Measurements from ENCODE around the gene THAP11. TPM values are rescaled to one million over a fixed set of nuclear protein-coding genes. Genes with fewer than 3 reads are reported as not detected.

The THAP11 gene
- polyA plus RNA-seq, 1 of the 3 experiments (the other 2 are of a cell fraction) = 34.8 TPM

- Histone ChIP-seq H3K27me3 (ENCODE audit: insufficient read depth) (no peaks in the 10 kb centered on the region), H3K36me3 (replicated peaks in 1 of 2; ENCODE audit: control insufficient read depth in 1 of 2, insufficient read depth in 2 of 2, low read length in 1 of 2) (peaks cover 9 to 60% of the 10 kb centered on the region in 2 experiments), H3K9me3 (no peaks in the 10 kb centered on the region), H3K79me2 (ENCODE audit: insufficient read depth) (no peaks in the 10 kb centered on the region), H3K9me2 (no peaks in the 10 kb centered on the region), H3F3A (replicated peaks; ENCODE audit: insufficient read depth) (peaks cover 14% of the 10 kb centered on the region), H3K9ac (no peak overlapping the region), H4K20me1 (ENCODE audit: insufficient read depth) (peaks cover 12% of the 10 kb centered on the region), H3K27ac (ENCODE audit: low read depth in 2 of 2, low read length in 1 of 2) (no peak overlapping the region), H3K4me1 (ENCODE audit: control insufficient read depth in 1 of 2, insufficient read depth in 2 of 2, low read depth in 1 of 2, low read length in 1 of 2) (peaks cover 7 to 13% of the 10 kb centered on the region in 2 experiments; a peak in 2 of 4 replicates), H2AFZ (ENCODE audit: low read depth) (no peak overlapping the region), H3K4me2 (no peak overlapping the region; the same call in 1 of the 2 replicates), H3K4me3 (ENCODE audit: low read depth in 2 of 2, low read length in 1 of 2) (no peak overlapping the region)
- POLR2A ChIA-PET = interaction anchor here (1.7 to 3.5 kb wide), 4 partner anchors 11 to 51 kb away, joined by 5 to 12 read pairs (median 6); partner anchors contain the start of gene EDC4
- DNase-seq = peak; percentile 90
- TF ChIP-seq TCF12 (IDR thresholded peaks at IDR 0.05) = no peak
- no peak for TF ChIP-seq FOXM1 (IDR thresholded peaks at IDR 0.05; ENCODE audit: low read depth)
- TF ChIP-seq REST (IDR thresholded peaks at IDR 0.05; ENCODE audit: low read depth, low read length) = no peak
- no peak for TF ChIP-seq USF1 (IDR thresholded peaks at IDR 0.05; ENCODE audit: borderline replicate concordance, low read depth)
- TF ChIP-seq RAD21 (IDR thresholded peaks at IDR 0.05; ENCODE audit: low read length) = peak; percentile 71
- peak; percentile 91 for TF ChIP-seq CTCF (IDR thresholded peaks at IDR 0.05)
- TF ChIP-seq SMC3 (IDR thresholded peaks at IDR 0.05; ENCODE audit: low read depth, low read length) = peak; percentile 76
- CTCF ChIA-PET = interaction anchor here (0.6 to 22.4 kb wide), 40 partner anchors 8 to 363 kb away, joined by 3 to 564 read pairs (median 5); partner anchors contain the start of genes CTRL, DDX28, DUS2 and EDC4
- WGBS (ENCODE audit: low lambda C conversion rate) = 17% methylated on average over 6 of the region's 11 CpGs
These were observed 41.7 kb downstream of the THAP11 start for GRCh38 chr16:67883872-67884261.

GRCh38 chr16:67884684-67885083 is 42.6 kb downstream of the THAP11 start, which contains the start of gene NRN1L:
Gene NRN1L, plus strand, starts transcription at chr16:67884885. Its CDS starts 19 bp downstream, at chr16:67884904.
- ChIA-PET POLR2A (interaction anchor here (0.6 to 3.5 kb wide), 6 partner anchors 9 to 50 kb away, joined by 3 to 12 read pairs (median 6); partner anchors contain the start of gene EDC4), CTCF (interaction anchor here (1.0 to 22.4 kb wide), 20 partner anchors 9 to 364 kb away, joined by 3 to 564 read pairs (median 5); partner anchors contain the start of genes CTRL, DDX28, DUS2 and EDC4)
- Histone ChIP-seq H3K4me3 (ENCODE audit: low read depth in 2 of 2, low read length in 1 of 2) (no peak within 1 kb of the TSS), H3K27ac (ENCODE audit: low read depth in 2 of 2, low read length in 1 of 2) (peak within 1 kb of the TSS in 1 of 2 experiments; percentile 27; a peak in 1 of 4 replicates), H3K36me3 (replicated peaks in 1 of 2; ENCODE audit: control insufficient read depth in 1 of 2, insufficient read depth in 2 of 2, low read length in 1 of 2) (peaks cover 4 to 52% of the 10 kb centered on the region in 2 experiments), H3K9ac (no peak within 1 kb of the TSS), H4K20me1 (ENCODE audit: insufficient read depth) (peaks cover 12% of the 10 kb centered on the region), H3K27me3 (ENCODE audit: insufficient read depth) (no peaks in the 10 kb centered on the region), H2AFZ (ENCODE audit: low read depth) (no peak within 1 kb of the TSS), H3K4me1 (ENCODE audit: control insufficient read depth in 1 of 2, insufficient read depth in 2 of 2, low read depth in 1 of 2, low read length in 1 of 2) (peaks cover 7 to 13% of the 10 kb centered on the region in 2 experiments; a peak in 2 of 4 replicates), H3K79me2 (ENCODE audit: insufficient read depth) (no peaks in the 10 kb centered on the region), H3F3A (replicated peaks; ENCODE audit: insufficient read depth) (peaks cover 14% of the 10 kb centered on the region), H3K9me3 (no peaks in the 10 kb centered on the region), H3K9me2 (no peaks in the 10 kb centered on the region), H3K4me2 (peak within 1 kb of the TSS; percentile 59; the same call in 1 of the 2 replicates)
- 0 out of 4 replicates have a peak, but pooled peaks of 1 of the 2 experiments have one; percentile 4 for TF ChIP-seq EP300 (IDR thresholded peaks at IDR 0.05; ENCODE audit: borderline replicate concordance in 1 of 2, low read depth in 1 of 2, low read length in 1 of 2)
- peak; percentile 14; the same call in 1 of the 2 replicates for TF ChIP-seq RAD21 (IDR thresholded peaks at IDR 0.05; ENCODE audit: low read length)
- peak; percentile 43 for TF ChIP-seq MXI1 (IDR thresholded peaks at IDR 0.05; ENCODE audit: low read depth, low read length)
- TF ChIP-seq SIN3A (IDR thresholded peaks at IDR 0.05; ENCODE audit: borderline replicate concordance, low read depth, low read length) = peak; percentile 37; the same call in 1 of the 2 replicates
- no peak for TF ChIP-seq FOXJ3 (CRISPR knock-in tag; IDR thresholded peaks at IDR 0.05)
- TF ChIP-seq NFIC (IDR thresholded peaks at IDR 0.05; ENCODE audit: borderline replicate concordance) = peak; percentile 66
- no peak for TF ChIP-seq RXRA (IDR thresholded peaks at IDR 0.05; ENCODE audit: borderline replicate concordance, low read depth)
- no peak for TF ChIP-seq REST (IDR thresholded peaks at IDR 0.05; ENCODE audit: low read depth, low read length)
- 19% methylated on average over 17 of the region's 22 CpGs for WGBS (ENCODE audit: low lambda C conversion rate)
- peak; percentile 99 for DNase-seq
